NCI-H1436 treated with DMSO at 0.1 percent for 48 hours (cell line): Measurements from ENCODE around the gene ABHD4.
"Not testable (repeated sequence)": the region's sequence is repeated elsewhere in the genome, so short reads cannot be mapped to it uniquely, and the experiment has no call there.

Experiments used
- DNase-seq: peaks from one replicate; lab custom pipeline; 2025; lab: John Stamatoyannopoulos, UW

Gene ABHD4

DNA sequence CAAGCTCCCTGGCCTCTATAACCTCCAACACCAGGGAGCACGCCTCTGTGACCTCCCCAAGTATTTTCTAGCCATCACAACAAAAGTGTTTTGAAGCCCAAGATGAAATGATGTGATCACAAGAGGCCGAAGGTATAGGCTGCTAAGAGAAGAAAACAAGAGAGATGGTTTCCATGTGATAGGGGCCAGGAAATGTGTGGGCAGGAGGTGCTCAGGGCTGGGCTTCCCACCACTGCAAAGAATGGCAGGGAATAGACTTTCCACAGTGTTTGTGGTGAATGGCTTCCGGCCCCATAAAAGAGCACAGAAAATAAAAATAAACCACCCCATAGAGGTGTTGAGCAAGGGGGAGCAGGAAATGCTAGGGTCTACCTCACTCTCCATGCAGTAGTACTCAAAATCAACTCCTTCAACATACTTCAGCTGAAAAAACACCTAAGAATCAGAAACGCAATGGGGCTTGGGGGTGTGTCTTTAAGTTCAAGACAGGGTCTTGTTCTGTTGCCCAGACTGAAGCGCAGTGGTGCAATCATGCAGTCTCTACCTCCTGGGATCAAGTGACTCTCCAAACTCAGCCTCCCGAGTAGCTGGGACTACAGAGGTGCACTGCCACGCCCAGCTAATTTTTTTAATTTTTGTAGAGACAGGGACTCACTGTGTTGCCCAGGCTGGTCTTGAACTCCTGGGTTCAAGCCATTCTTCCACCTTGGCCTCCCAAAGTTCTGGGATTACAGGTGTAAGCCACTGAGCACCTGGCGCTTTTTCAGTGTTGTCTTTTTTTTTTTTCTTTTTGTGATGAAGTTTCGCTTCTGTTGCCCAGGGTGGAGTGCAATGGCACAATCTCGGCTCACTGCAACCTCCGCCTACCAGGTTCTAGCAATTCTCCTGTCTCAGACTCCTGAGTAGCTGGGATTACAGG lies 36.2 kb upstream of the ABHD4 start:
- no peak for DNase-seq

DNA sequence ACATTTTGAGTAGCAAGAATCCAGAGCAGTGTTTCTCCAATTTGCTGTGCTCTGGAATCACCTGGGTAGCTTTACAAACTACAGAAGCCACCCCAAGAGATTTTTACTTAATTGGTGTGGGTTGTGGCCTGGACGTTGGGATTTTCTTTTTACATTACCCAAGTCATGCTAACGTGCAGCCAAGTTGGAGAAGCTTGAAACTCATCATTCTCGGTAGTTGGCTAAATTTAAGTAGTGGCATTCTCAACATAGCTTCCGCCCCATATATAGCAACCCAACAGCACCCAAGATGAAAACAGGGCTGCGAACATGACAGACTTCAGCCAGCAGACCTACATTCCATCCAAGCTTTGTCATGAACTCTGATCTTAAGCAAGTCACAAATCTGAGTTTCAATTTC lies 34.1 kb upstream of the ABHD4 start:
- no peak for DNase-seq

DNA sequence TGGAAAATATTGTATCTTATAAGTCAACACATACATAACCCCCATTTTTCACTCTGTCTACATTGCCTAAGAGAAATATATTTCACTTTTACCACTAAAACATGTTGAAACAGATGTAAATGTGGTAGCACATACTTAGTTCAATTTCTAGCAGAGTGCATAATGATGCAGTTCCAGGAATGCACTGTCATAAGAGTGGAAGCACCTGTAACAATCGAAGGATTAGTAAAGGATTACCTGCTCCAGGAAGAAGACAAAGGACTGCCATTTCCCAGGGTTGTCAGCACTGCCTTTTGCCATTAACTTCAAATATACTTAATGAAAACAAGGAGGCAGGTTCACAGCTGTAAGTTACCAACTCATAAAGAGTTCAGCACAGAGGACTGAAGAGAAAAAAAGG lies 33.6 kb upstream of the ABHD4 start:
- DNase-seq: no peak

DNA sequence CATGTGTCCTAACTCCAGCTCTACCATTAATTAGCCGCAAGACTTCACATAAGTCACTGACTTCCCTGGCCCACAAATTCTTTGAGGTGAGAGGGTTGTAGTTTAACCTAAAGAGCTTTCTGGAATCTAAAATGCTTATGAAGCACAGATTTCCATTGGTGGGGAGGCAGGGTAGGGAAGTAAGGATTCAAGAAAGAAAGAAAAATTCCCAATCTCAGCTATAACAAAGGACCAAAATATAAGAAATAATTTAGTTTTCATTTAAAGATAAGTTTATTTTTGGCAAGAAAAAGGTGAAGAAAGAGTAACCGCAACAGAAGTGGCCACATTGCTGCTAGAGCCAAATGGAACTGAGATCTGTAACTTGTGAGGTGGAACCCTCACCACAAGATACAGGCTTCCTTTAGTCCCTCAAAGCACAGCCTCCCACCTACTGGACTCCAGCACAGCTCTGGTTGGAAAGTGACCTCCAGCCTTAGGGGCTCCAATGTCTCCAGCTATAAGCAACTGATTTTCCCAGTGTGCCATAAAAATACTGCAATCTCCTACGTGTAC lies 32.6 kb upstream of the ABHD4 start:
- no peak for DNase-seq

DNA sequence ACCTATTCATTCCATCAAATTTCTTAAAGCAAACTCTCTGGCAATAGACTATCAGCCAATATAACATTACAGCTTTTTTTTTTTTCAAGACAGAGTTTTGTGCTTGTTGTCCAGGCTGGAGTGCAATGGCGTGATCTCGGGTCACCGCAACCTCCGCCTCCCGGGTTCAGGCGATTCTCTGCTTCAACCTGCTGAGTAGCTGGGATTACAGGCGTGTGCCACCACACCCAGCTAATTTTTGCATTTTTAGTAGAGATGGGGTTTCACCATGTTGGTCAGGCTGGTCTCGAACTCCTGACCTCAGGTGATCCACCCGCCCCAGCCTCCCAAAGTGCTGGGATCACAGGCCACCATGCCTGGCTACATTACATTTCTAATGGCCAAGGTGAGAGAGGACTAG lies 31.8 kb upstream of the ABHD4 start:
- DNase-seq: not testable (repeated sequence)

DNA sequence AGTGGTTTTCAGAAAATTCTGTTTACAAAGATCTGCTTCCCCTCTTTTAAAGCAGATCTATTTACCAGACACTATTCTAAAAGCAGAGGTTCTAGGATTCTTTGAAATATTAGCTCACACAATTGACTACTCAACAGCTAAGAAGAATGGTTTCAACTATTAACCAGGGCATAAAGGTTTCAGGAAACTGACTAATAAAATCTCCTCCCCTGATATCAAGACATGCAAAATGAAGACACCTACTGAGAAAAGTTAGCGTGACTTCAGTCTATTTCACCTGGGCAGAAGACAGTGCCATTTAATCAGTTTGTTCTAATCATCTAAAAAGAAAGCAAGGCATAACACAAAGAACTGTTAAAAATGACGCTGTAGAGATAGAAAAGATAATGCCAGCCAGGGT lies 31.3 kb upstream of the ABHD4 start:
- DNase-seq: no peak

GRCh38 chr14:22567437-22567836 lies 30.7 kb upstream of the ABHD4 start:
- DNase-seq: no peak

GRCh38 chr14:22569106-22569736 lies 28.9 kb upstream of the ABHD4 start:
- no peak for DNase-seq

DNA sequence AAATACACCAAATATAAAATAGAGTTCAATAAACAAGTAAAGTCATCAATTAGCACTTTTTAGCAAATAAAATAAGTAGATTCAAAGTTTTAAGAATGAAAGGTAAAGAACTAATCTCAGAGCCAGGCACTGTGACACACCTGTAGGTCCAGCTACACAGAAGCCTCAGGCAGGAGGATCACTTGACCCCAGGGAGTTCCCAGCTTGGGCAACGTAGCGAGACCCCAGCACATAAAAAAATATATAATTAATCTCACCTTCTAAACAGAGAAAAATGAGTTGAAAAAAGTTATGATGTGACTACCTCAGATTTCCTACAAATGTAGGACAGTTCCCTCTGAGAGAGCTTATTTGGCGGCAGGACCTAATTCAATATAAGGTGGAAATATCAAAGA lies 28.4 kb upstream of the ABHD4 start:
- no peak for DNase-seq

- no peak for DNase-seq
Measured at GRCh38 chr14:22570132-22570949, 27.8 kb upstream of the ABHD4 start.

GRCh38 chr14:22572562-22573058 lies 25.5 kb upstream of the ABHD4 start:
- no peak for DNase-seq

DNA sequence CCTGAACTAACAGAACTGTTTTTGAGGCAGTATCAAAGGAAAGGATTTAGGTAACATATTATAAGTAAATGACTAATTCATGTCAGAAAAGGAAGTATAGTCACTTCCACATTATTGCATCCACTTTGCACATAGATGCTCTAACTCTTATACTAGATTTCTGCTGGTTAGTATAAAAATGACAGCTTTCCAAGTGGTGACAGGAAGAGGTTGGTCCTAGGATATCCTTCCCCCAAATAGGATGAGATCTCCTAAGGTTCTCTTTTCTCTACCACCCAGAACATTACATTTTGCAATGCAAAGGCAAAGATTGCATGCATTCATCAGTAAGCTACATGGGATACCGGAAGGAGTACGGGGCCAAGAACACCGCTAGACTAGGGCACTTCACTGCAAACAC lies 24.3 kb upstream of the ABHD4 start:
- no peak for DNase-seq

DNA sequence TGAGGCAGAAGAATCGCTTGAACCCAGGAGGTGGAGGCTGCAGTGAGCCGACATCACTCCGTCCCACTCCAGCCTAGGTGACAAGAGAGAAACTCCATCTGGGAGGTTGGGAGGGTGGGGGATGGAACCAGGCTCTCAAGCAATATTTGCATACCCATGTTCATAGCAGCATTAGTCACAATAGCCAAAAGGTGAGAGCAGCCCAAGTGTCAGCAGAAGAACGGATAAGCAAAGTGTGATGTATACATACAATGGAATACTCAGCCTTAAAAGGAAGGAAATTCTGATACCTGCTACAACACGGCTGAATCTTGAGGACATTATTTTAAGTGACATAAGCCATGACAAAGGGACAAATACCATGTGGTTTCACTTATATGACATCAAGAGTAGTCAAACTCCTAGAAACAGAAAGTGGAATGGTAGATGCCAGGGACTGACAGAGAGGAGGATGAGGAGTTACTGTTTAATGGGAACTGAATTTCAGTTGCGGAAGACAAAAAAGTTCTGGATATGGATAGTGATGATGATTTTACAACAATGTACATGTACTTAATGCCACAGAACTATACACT lies 20.7 kb upstream of the ABHD4 start:
- DNase-seq: no peak

- DNase-seq: no peak
Measured at GRCh38 chr14:22579236-22579635, 18.9 kb upstream of the ABHD4 start.

- no peak for DNase-seq
Measured at GRCh38 chr14:22579881-22580280, 18.2 kb upstream of the ABHD4 start.

GRCh38 chr14:22580625-22581024 lies 17.5 kb upstream of the ABHD4 start:
- no peak for DNase-seq

- DNase-seq: no peak
Measured at GRCh38 chr14:22583994-22584393, 14.1 kb upstream of the ABHD4 start.

- no peak for DNase-seq
Measured at GRCh38 chr14:22587247-22587646, 10.9 kb upstream of the ABHD4 start.

GRCh38 chr14:22587677-22588422 lies 10.2 kb upstream of the ABHD4 start:
- DNase-seq: not testable (repeated sequence)

GRCh38 chr14:22588526-22589095 lies 9.5 kb upstream of the ABHD4 start:
- DNase-seq: no peak
